ENCODE results near the gene IQSEC1.

The IQSEC1 gene

GRCh38 chr3:12875857-12876836 lies 197.1 kb downstream of the IQSEC1 start:
- Histone ChIP-seq H3K36me3 (ENCODE audit: control insufficient read depth in 2 of 2, insufficient read depth in 2 of 2, low read length in 2 of 2) (no peaks in the 10 kb centered on the region), H3K27me3 (ENCODE audit: control insufficient read depth in 2 of 2, insufficient read depth in 2 of 2, low read length in 2 of 2) (no peaks in the 10 kb centered on the region), H3K27ac (ENCODE audit: low read depth in 2 of 2, low read length in 2 of 2) (no peak overlapping the region), H3K9ac (ENCODE audit: low read depth in 1 of 2, low read length in 2 of 2) (no peak overlapping the region), H3K9me3 (ENCODE audit: control insufficient read depth in 2 of 2, low read length in 2 of 2) (no peaks in the 10 kb centered on the region), H3K4me3 (ENCODE audit: low read length in 2 of 2) (no peak overlapping the region), H3K4me1 (ENCODE audit: control insufficient read depth in 2 of 2, insufficient read depth in 2 of 2, low read length in 2 of 2) (no peaks in the 10 kb centered on the region)

- no peaks in the 10 kb centered on the region for H3K9me3 ChIP-seq (ENCODE audit: control insufficient read depth in 2 of 2, low read length in 2 of 2)
- H3K4me3 ChIP-seq (ENCODE audit: low read length in 2 of 2), result no peak overlapping the region
- H3K27ac ChIP-seq (ENCODE audit: low read depth in 2 of 2, low read length in 2 of 2), result no peak overlapping the region
- H3K27me3 ChIP-seq (ENCODE audit: control insufficient read depth in 2 of 2, insufficient read depth in 2 of 2, low read length in 2 of 2), result no peaks in the 10 kb centered on the region
- no peak overlapping the region for H3K9ac ChIP-seq (ENCODE audit: low read depth in 1 of 2, low read length in 2 of 2)
- no peaks in the 10 kb centered on the region for H3K36me3 ChIP-seq (ENCODE audit: control insufficient read depth in 2 of 2, insufficient read depth in 2 of 2, low read length in 2 of 2)
- peaks cover 2 to 8% of the 10 kb centered on the region in 2 donors for H3K4me1 ChIP-seq (ENCODE audit: control insufficient read depth in 2 of 2, insufficient read depth in 2 of 2, low read length in 2 of 2)
These were observed 201.7 kb downstream of the IQSEC1 start for GRCh38 chr3:12871404-12871983.

GRCh38 chr3:12870942-12871341 lies 202.3 kb downstream of the IQSEC1 start:
- Histone ChIP-seq H3K4me1 (ENCODE audit: control insufficient read depth in 2 of 2, insufficient read depth in 2 of 2, low read length in 2 of 2) (peaks cover 2 to 8% of the 10 kb centered on the region in 2 donors), H3K27ac (ENCODE audit: low read depth in 2 of 2, low read length in 2 of 2) (no peak overlapping the region), H3K27me3 (ENCODE audit: control insufficient read depth in 2 of 2, insufficient read depth in 2 of 2, low read length in 2 of 2) (no peaks in the 10 kb centered on the region), H3K9ac (ENCODE audit: low read depth in 1 of 2, low read length in 2 of 2) (no peak overlapping the region), H3K9me3 (ENCODE audit: control insufficient read depth in 2 of 2, low read length in 2 of 2) (no peaks in the 10 kb centered on the region), H3K4me3 (ENCODE audit: low read length in 2 of 2) (no peak overlapping the region), H3K36me3 (ENCODE audit: control insufficient read depth in 2 of 2, insufficient read depth in 2 of 2, low read length in 2 of 2) (no peaks in the 10 kb centered on the region)

DNA sequence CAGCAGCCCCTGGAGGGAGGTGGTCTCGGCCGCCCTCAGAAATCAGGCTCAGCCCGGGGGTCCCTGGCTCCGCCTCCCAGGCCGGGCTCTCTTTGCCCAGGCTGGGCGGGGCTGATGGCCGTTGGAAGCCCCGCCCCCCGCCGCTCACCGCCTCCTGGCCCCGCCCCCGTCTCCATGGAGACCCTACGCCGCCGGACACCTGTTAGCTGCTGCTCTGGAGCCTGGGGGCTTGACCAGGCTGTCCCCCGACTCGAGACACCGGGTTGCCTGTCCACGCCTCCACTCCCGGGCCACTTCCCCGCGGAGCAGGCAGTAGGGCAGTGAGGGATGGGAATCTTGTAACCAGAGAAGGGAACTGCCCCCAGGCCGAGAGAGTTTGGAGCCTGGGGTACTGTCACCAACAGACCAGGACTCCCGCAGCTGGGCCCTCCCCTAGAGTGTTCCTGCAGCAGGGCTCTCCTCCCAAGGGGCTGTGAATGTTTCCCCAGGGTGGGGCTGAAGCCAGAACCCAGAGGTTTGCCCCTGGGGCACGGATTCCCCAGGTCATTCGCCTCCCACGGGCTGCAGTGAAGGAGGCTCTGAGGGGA lies 204.1 kb downstream of the IQSEC1 start:
- Histone ChIP-seq H3K27ac (ENCODE audit: low read depth in 2 of 2, low read length in 2 of 2) (no peak overlapping the region), H3K36me3 (ENCODE audit: control insufficient read depth in 2 of 2, insufficient read depth in 2 of 2, low read length in 2 of 2) (no peaks in the 10 kb centered on the region), H3K4me1 (ENCODE audit: control insufficient read depth in 2 of 2, insufficient read depth in 2 of 2, low read length in 2 of 2) (peaks cover 2 to 8% of the 10 kb centered on the region in 2 donors), H3K4me3 (ENCODE audit: low read length in 2 of 2) (no peak overlapping the region), H3K9ac (ENCODE audit: low read depth in 1 of 2, low read length in 2 of 2) (no peak overlapping the region), H3K9me3 (ENCODE audit: control insufficient read depth in 2 of 2, low read length in 2 of 2) (peaks cover 0 to 3% of the 10 kb centered on the region in 2 donors), H3K27me3 (ENCODE audit: control insufficient read depth in 2 of 2, insufficient read depth in 2 of 2, low read length in 2 of 2) (no peaks in the 10 kb centered on the region)

DNA sequence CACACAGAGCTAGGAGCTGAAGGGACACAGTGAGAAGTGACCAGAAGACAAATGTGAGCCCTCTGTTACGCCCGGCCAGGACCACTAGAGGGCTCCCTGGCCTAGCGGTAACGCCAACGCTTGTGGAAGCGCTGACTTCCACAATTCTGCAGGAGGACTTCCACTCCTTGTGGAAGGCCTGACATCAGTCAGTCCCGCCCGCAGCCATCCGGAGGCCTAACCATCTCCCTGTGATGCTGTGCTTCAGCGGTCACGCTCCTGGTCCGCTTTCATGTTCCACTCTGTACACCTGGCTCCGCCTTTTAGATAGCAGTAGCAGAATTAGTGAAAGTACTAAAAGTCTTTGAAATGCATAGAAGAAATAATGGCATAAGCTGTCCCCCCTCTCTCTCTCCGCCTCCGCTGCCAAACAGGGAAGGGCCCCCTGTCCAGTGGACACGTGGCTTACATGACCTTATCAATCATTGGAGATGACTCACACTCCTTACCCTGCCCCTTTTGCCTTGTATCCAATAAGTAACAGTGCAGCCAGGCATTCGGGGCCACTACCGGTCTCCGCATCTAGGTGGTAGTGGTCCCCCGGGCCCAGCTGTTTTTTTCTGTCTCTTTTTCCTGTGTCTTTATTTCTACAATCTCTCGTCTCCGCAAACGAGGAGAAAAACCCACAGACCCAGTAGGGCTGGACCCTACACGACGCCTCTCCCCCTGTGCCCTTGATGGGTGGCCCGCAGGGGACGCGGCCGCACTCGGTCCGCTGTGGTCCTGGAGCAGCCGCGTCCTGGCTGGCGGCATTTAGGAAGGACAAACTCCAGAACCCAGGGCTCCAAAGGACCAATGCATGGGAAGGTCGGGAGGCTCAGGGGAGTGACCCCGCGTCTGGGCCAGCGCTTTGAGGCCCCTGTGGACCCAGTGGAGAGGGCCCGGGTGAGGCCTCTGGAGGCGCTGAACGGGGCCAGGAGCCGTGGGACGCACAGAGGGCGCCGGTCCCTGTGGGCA lies 204.9 kb downstream of the IQSEC1 start:
- no peaks in the 10 kb centered on the region for H3K36me3 ChIP-seq (ENCODE audit: control insufficient read depth in 2 of 2, insufficient read depth in 2 of 2, low read length in 2 of 2)
- peaks cover 0 to 3% of the 10 kb centered on the region in 2 donors for H3K9me3 ChIP-seq (ENCODE audit: control insufficient read depth in 2 of 2, low read length in 2 of 2)
- no peak overlapping the region for H3K27ac ChIP-seq (ENCODE audit: low read depth in 2 of 2, low read length in 2 of 2)
- no peaks in the 10 kb centered on the region for H3K27me3 ChIP-seq (ENCODE audit: control insufficient read depth in 2 of 2, insufficient read depth in 2 of 2, low read length in 2 of 2)
- H3K4me3 ChIP-seq (ENCODE audit: low read length in 2 of 2), result peak overlapping the region in 1 of 2 donors; percentile 41
- H3K9ac ChIP-seq (ENCODE audit: low read depth in 1 of 2, low read length in 2 of 2), result no peak overlapping the region
- H3K4me1 ChIP-seq (ENCODE audit: control insufficient read depth in 2 of 2, insufficient read depth in 2 of 2, low read length in 2 of 2), result peaks cover 2 to 8% of the 10 kb centered on the region in 2 donors

- H3K36me3 ChIP-seq (ENCODE audit: control insufficient read depth in 2 of 2, insufficient read depth in 2 of 2, low read length in 2 of 2), result no peaks in the 10 kb centered on the region
- peaks cover 0 to 3% of the 10 kb centered on the region in 2 donors for H3K9me3 ChIP-seq (ENCODE audit: control insufficient read depth in 2 of 2, low read length in 2 of 2)
- no peak overlapping the region for H3K9ac ChIP-seq (ENCODE audit: low read depth in 1 of 2, low read length in 2 of 2)
- no peak overlapping the region for H3K27ac ChIP-seq (ENCODE audit: low read depth in 2 of 2, low read length in 2 of 2)
- peaks cover 2 to 8% of the 10 kb centered on the region in 2 donors for H3K4me1 ChIP-seq (ENCODE audit: control insufficient read depth in 2 of 2, insufficient read depth in 2 of 2, low read length in 2 of 2)
- no peaks in the 10 kb centered on the region for H3K27me3 ChIP-seq (ENCODE audit: control insufficient read depth in 2 of 2, insufficient read depth in 2 of 2, low read length in 2 of 2)
- H3K4me3 ChIP-seq (ENCODE audit: low read length in 2 of 2), result no peak overlapping the region
These were observed 206.4 kb downstream of the IQSEC1 start for GRCh38 chr3:12866836-12867235.

DNA sequence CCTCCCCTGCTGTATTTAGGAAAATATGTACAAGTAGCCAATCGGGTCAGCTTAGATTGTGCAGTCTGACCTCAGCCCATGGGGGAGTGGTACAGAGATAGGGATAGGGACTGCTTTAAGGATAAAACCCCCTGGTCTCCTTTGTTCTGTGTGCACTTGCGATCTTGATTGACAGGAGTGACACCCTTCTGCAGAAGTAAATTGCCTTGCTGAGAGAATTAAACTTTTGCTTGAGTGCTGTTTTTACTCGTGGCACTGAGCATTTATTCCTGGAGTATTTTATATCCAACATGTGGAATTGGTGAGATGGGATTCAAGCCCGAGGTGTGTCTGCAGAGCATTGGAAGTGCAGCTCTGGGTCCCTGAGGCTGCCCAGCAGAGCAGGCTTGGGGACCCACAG lies 208.0 kb downstream of the IQSEC1 start:
- peaks cover 2 to 8% of the 10 kb centered on the region in 2 donors for H3K4me1 ChIP-seq (ENCODE audit: control insufficient read depth in 2 of 2, insufficient read depth in 2 of 2, low read length in 2 of 2)
- no peak overlapping the region for H3K9ac ChIP-seq (ENCODE audit: low read depth in 1 of 2, low read length in 2 of 2)
- H3K27me3 ChIP-seq (ENCODE audit: control insufficient read depth in 2 of 2, insufficient read depth in 2 of 2, low read length in 2 of 2), result no peaks in the 10 kb centered on the region
- peaks cover 0 to 3% of the 10 kb centered on the region in 2 donors for H3K9me3 ChIP-seq (ENCODE audit: control insufficient read depth in 2 of 2, low read length in 2 of 2)
- no peak overlapping the region for H3K27ac ChIP-seq (ENCODE audit: low read depth in 2 of 2, low read length in 2 of 2)
- H3K4me3 ChIP-seq (ENCODE audit: low read length in 2 of 2), result no peak overlapping the region
- H3K36me3 ChIP-seq (ENCODE audit: control insufficient read depth in 2 of 2, insufficient read depth in 2 of 2, low read length in 2 of 2), result no peaks in the 10 kb centered on the region

GRCh38 chr3:12862387-12862786 lies 210.8 kb downstream of the IQSEC1 start:
- no peaks in the 10 kb centered on the region for H3K36me3 ChIP-seq (ENCODE audit: control insufficient read depth in 2 of 2, insufficient read depth in 2 of 2, low read length in 2 of 2)
- no peak overlapping the region for H3K9ac ChIP-seq (ENCODE audit: low read depth in 1 of 2, low read length in 2 of 2)
- no peak overlapping the region for H3K4me3 ChIP-seq (ENCODE audit: low read length in 2 of 2)
- no peak overlapping the region for H3K27ac ChIP-seq (ENCODE audit: low read depth in 2 of 2, low read length in 2 of 2)
- no peaks in the 10 kb centered on the region for H3K27me3 ChIP-seq (ENCODE audit: control insufficient read depth in 2 of 2, insufficient read depth in 2 of 2, low read length in 2 of 2)
- peaks cover 0 to 3% of the 10 kb centered on the region in 2 donors for H3K9me3 ChIP-seq (ENCODE audit: control insufficient read depth in 2 of 2, low read length in 2 of 2)
- no peaks in the 10 kb centered on the region for H3K4me1 ChIP-seq (ENCODE audit: control insufficient read depth in 2 of 2, insufficient read depth in 2 of 2, low read length in 2 of 2)

DNA sequence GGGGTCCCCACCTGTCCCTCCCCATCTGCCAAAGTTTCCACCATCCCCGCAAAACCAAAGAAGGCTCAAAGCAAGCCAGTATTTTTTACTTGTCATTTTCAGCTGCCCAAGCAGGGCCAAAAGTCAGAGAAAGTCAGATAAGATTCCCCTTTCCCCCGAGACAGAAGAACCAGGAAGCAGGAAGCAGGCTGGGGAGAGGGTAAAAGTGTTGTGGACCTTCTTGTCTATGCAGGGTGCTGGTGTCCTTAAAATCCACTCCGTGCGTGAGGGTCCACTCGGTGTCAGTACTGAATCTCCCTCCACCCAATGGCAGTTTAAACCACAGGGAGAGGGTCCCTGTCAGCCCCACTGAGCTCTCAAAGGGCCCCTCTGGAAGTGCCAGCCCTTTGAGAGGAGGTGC lies 211.6 kb downstream of the IQSEC1 start:
- H3K27ac ChIP-seq (ENCODE audit: low read depth in 2 of 2, low read length in 2 of 2), result no peak overlapping the region
- no peak overlapping the region for H3K4me3 ChIP-seq (ENCODE audit: low read length in 2 of 2)
- no peaks in the 10 kb centered on the region for H3K36me3 ChIP-seq (ENCODE audit: control insufficient read depth in 2 of 2, insufficient read depth in 2 of 2, low read length in 2 of 2)
- H3K9ac ChIP-seq (ENCODE audit: low read depth in 1 of 2, low read length in 2 of 2), result no peak overlapping the region
- no peaks in the 10 kb centered on the region for H3K4me1 ChIP-seq (ENCODE audit: control insufficient read depth in 2 of 2, insufficient read depth in 2 of 2, low read length in 2 of 2)
- no peaks in the 10 kb centered on the region for H3K27me3 ChIP-seq (ENCODE audit: control insufficient read depth in 2 of 2, insufficient read depth in 2 of 2, low read length in 2 of 2)
- H3K9me3 ChIP-seq (ENCODE audit: control insufficient read depth in 2 of 2, low read length in 2 of 2), result peaks cover 0 to 3% of the 10 kb centered on the region in 2 donors
